Fibroblast of skin of left biceps (primary cell): ENCODE data around the gene ESYT3.
"Not testable (repeated sequence)": the region's sequence is repeated elsewhere in the genome, so short reads cannot be mapped to it uniquely, and the experiment has no call there.

Experiments used
- DNase-seq, 2 experiments: peaks; one replicate each; pipeline ENCODE4 v3.0.0-alpha.2; 2013; ENCODE audit warnings: low read depth in 2 of 2

The ESYT3 gene

GRCh38 chr3:138443521-138444503 is 9.4 kb downstream of the ESYT3 start:
- DNase-seq = no peak

DNA sequence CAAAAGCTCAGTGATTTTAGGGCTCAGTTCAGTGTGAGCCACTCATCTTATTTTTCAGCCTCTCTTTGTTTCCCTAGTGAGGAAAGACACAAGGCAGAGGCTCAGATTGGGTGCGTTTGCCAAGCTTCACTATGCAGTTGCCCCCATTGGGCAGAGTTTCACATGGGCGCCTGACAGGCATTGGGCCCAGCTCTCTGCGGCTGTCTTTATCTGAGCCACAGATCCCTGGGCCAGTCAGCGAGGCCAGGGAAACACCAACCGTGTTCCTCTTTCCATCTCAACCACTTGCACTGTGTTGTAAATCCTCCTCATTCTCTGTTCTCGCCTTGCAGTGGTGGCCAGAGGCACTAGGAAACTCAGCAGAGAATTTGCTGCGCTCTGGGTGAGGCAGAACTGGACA is 10.8 kb downstream of the ESYT3 start:
- no peak for DNase-seq

- DNase-seq = no peak
These were observed 11.2 kb downstream of the ESYT3 start for GRCh38 chr3:138445654-138446053.

- no peak for DNase-seq
These were observed 14.2 kb downstream of the ESYT3 start for GRCh38 chr3:138448631-138449030.

DNA sequence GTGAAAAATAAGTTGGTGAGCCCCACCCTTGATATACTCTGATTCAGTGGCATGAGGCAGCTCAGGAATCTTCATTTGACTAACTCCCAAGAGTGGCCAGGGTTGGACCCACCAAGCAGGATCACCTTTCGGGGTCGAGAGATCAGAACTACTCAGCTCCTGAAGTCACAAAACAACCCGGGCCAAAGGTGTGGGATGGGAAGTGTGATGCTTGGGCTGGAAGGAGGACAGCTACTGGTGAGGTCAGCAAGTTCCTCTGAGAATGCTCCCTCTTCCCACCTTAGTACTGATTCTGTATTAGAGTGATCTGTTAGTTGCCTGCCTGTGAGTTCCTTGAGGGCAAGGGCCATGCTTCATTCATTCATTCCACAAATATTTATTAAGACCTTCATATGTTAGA is 15.1 kb downstream of the ESYT3 start:
- no peak for DNase-seq

- no peak for DNase-seq
These were observed 15.8 kb downstream of the ESYT3 start for GRCh38 chr3:138450181-138450580.

- DNase-seq = no peak
These were observed 16.4 kb downstream of the ESYT3 start for GRCh38 chr3:138450704-138451424.

- DNase-seq = no peak
These were observed 17.3 kb downstream of the ESYT3 start for GRCh38 chr3:138451595-138452162.

GRCh38 chr3:138452436-138452835 is 18.0 kb downstream of the ESYT3 start:
- no peak for DNase-seq

DNA sequence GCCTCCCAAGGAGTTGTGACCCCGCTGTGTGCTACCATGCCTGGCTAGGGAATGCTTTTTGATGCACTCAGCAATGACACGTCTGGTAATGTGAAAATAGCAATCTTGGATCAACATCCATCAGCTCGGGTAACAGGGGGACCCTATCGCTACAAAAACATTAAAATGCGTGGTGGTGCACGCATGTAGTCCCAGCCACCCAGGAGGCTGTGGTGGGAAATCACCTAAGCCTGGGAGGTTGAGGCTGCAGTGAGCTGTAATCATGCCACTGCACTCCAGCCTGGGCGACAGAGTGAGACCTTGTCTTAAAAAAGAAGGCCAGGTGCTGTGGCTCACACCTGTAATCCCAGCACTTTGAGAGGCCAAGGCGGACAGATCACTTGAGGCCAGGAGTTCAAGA is 19.5 kb downstream of the ESYT3 start:
- DNase-seq = not testable (repeated sequence)

- DNase-seq = no peak
These were observed 21.6 kb downstream of the ESYT3 start for GRCh38 chr3:138455801-138456716.

GRCh38 chr3:138456961-138457862 is 22.8 kb downstream of the ESYT3 start:
- no peak for DNase-seq

- DNase-seq = no peak
These were observed 23.7 kb downstream of the ESYT3 start for GRCh38 chr3:138457863-138458735.

- DNase-seq = no peak
These were observed 24.5 kb downstream of the ESYT3 start for GRCh38 chr3:138458774-138459499.

DNA sequence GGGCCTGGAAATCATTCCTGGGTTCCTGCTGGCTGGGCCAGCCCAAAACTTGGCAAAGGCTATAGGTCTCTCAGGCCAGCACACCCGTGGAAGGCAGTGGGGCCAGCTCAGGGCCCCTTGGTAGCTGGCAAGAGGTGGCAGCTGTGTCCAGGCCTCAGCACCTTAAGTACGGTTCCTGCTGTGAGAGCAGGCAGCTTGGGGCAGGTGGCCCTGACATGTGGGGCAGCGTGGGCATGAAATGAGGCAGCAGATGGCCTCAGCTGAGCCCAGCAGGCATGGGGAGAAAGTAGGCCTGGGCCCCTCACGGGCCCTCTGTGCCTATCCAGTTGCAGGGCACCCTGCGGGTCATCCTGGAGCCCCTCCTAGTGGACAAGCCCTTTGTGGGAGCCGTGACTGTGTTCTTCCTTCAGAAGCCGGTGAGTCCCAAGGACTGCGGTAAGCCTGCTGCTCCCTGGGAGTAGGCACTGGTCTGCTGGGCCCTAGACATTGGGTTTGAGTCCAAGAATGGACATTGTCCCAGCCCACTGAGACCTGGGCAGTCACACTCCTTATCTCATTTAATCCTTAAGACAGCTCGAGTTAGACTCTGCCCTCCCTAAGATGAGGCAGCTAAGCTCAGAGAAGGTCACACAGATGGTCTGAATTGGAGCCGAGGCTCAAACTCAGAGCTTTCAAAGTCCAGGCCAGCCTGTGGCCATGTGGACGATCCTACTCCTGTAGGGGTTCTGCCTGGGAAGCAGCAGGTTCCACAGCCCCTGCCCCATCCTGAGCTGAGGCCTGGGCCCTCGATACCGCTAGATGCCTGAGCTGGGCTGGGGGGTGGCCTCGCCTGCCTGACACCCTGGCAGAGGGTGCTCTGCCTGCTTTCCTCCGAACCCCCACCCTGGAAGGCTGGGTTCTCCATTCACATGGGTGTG is 25.5 kb downstream of the ESYT3 start:
- DNase-seq = no peak

GRCh38 chr3:138460536-138461205 is 26.3 kb downstream of the ESYT3 start:
- no peak for DNase-seq

DNA sequence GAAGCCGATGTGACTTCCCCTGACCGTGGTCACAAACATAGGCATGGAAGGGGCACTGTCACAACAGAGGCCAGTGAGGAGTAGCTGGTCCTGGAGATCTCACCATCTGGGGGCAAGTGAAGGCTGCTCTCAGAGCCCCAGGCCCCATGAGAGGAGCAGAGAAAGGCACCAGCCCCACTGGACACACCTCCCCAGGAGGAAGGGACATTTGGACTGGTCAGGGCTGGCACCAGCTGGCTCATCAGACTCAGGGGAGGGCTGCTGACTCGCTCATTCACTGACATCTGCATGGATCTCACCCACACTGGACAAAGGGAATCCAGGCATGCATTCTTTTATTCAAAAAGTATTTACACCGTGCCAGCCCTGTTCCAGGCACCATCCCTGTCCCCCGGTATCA is 26.8 kb downstream of the ESYT3 start:
- DNase-seq = no peak
